Activated B cell treated with CpG ODN at 0.5 μM for 24 hours (primary cell): Measurements from ENCODE around the gene SIX2. TPM values are rescaled to one million over a fixed set of nuclear protein-coding genes. Genes with fewer than 3 reads are reported as not detected.

Source experiments
- ATAC-seq: fragments of 200-7000 bp; cut with Tn5 transposase; one replicate; pipeline ENCODE4 v1.10.0; 2021; ENCODE audit warnings: low read depth, mild to moderate bottlenecking, moderate library complexity
- CTCF ChIA-PET: fragments of 350-600 bp; sonication (Branson Sonifier 250); formaldehyde crosslinking; loops from one replicate; lab custom pipeline; 2021; ENCODE audit warnings: antibody characterized with exemption; lab: Charles Lee
- POLR2A ChIA-PET: fragments of 350-600 bp; sonication (Branson Sonifier 250); formaldehyde crosslinking; loops from one replicate; lab custom pipeline; 2021; ENCODE audit warnings: antibody characterized with exemption; lab: Charles Lee
- DNase-seq: peaks from one replicate; pipeline ENCODE4 v3.0.0; 2022
- H3K27ac Mint-ChIP-seq: one replicate; pipeline ENCODE4 v1.8.0; 2020; ENCODE audit warnings: mixed read lengths
- H3K27me3 Mint-ChIP-seq: one replicate; pipeline ENCODE4 v1.8.0; 2021; ENCODE audit warnings: mixed read lengths
- H3K36me3 Mint-ChIP-seq: one replicate; pipeline ENCODE4 v1.8.0; 2021; ENCODE audit warnings: low read depth, mixed read lengths
- H3K4me1 Mint-ChIP-seq: one replicate; pipeline ENCODE4 v1.8.0; 2021; ENCODE audit warnings: mixed read lengths
- H3K4me3 Mint-ChIP-seq: one replicate; pipeline ENCODE4 v1.8.0; 2020; ENCODE audit warnings: mild to moderate bottlenecking, mixed read lengths
- H3K9me3 Mint-ChIP-seq: one replicate; pipeline ENCODE4 v1.8.0; 2020; ENCODE audit warnings: mixed read lengths
- intact Hi-C: fragments of 100-400 bp; cut with micrococcal nuclease; formaldehyde crosslinking; loops from one replicate; pipeline ENCODE4 v1.15.1; 2024
- total RNA-seq: library from RNA; stranded (reverse); gene quantifications from 2 replicates; pipeline ENCODE4 v1.2.3, GENCODE V29; 2022
- TF ChIP-seq, protein P1 (sequence below): fragments of 200-600 bp; IDR thresholded peaks from one replicate; pipeline ENCODE4 v1.8.0; 2022; ENCODE audit warnings: antibody characterized with exemption, mild to moderate bottlenecking

SIX2 gene
- total RNA-seq, 1 donor from 2014 or later = not detected

- ChIA-PET CTCF (no interaction called here), POLR2A (no interaction called here)
- DNase-seq (no peak), ATAC-seq (no peak)
- H3K4me1 Mint-ChIP-seq = peaks cover 2% of the 10 kb centered on the region
- intact Hi-C loops = no loop called here
- H3K27me3 Mint-ChIP-seq = peaks cover 59% of the 10 kb centered on the region
- H3K4me3 Mint-ChIP-seq = no peak overlapping the region
- H3K27ac Mint-ChIP-seq = no peak overlapping the region
- TF ChIP-seq, protein P1, sequence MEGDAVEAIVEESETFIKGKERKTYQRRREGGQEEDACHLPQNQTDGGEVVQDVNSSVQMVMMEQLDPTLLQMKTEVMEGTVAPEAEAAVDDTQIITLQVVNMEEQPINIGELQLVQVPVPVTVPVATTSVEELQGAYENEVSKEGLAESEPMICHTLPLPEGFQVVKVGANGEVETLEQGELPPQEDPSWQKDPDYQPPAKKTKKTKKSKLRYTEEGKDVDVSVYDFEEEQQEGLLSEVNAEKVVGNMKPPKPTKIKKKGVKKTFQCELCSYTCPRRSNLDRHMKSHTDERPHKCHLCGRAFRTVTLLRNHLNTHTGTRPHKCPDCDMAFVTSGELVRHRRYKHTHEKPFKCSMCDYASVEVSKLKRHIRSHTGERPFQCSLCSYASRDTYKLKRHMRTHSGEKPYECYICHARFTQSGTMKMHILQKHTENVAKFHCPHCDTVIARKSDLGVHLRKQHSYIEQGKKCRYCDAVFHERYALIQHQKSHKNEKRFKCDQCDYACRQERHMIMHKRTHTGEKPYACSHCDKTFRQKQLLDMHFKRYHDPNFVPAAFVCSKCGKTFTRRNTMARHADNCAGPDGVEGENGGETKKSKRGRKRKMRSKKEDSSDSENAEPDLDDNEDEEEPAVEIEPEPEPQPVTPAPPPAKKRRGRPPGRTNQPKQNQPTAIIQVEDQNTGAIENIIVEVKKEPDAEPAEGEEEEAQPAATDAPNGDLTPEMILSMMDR = no peak
- H3K36me3 Mint-ChIP-seq = no peaks in the 10 kb centered on the region
- no peaks in the 10 kb centered on the region for H3K9me3 Mint-ChIP-seq
Measured at GRCh38 chr2:44960871-44961270, 48.4 kb downstream of the SIX2 start.

GRCh38 chr2:44959855-44960254 lies 49.4 kb downstream of the SIX2 start:
- CTCF ChIA-PET = interaction anchor here (6.9 kb wide), 1 partner anchor 479 kb away, joined by 139 read pairs; no protein-coding TSS in a partner anchor
- ATAC-seq (no peak), DNase-seq (no peak)
- Mint-ChIP-seq H3K9me3 (no peaks in the 10 kb centered on the region), H3K27ac (no peak overlapping the region), H3K36me3 (no peaks in the 10 kb centered on the region), H3K4me3 (no peak overlapping the region), H3K4me1 (peaks cover 9% of the 10 kb centered on the region), H3K27me3 (peaks cover 56% of the 10 kb centered on the region)
- intact Hi-C loops = no loop called here
- TF ChIP-seq, protein P1 = no peak
- POLR2A ChIA-PET = no interaction called here

DNA sequence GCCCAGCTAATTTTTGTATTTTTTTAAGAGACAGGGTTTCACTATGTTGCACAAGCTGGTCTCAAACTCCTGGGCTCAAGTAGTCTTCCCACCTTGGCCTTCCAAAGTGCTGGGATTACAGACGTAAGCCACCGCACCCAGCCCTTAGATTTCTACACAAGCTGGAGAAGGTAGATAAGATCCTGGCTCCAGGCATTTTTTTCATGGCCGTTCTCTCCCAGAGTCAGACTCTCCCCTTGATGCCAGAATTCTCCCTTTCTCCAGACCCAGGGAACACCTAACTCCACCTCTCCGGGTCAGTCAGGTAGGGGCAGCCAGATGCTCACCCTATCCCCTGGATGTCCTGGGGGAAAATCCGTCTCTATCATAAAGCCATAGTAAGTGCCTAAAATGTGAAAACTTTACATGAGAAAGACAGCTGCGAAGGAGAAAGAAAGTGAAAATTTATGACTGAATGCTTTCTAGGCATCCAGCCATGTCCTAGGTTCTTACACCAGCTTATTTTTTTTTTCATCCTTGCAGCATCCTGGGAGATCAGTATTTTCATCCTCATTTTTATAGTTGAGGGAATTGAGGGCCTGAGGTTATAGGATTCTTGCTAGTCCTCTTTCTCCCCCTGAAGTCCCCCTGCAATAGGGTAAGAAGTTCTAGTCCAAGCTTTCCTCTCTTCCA lies 51.5 kb downstream of the SIX2 start:
- H3K27ac Mint-ChIP-seq = no peak overlapping the region
- intact Hi-C loops = no loop called here
- TF ChIP-seq, protein P1 = no peak
- H3K9me3 Mint-ChIP-seq = no peaks in the 10 kb centered on the region
- POLR2A ChIA-PET = no interaction called here
- no peak for ATAC-seq
- no peak for DNase-seq
- no peaks in the 10 kb centered on the region for H3K36me3 Mint-ChIP-seq
- H3K27me3 Mint-ChIP-seq = peaks cover 65% of the 10 kb centered on the region
- H3K4me3 Mint-ChIP-seq = no peak overlapping the region
- peaks cover 26% of the 10 kb centered on the region for H3K4me1 Mint-ChIP-seq
- CTCF ChIA-PET = interaction anchor here (1.3 to 6.9 kb wide), 5 partner anchors 398 to 714 kb away, joined by 3 to 141 read pairs (median 79); no protein-coding TSS in a partner anchor

DNA sequence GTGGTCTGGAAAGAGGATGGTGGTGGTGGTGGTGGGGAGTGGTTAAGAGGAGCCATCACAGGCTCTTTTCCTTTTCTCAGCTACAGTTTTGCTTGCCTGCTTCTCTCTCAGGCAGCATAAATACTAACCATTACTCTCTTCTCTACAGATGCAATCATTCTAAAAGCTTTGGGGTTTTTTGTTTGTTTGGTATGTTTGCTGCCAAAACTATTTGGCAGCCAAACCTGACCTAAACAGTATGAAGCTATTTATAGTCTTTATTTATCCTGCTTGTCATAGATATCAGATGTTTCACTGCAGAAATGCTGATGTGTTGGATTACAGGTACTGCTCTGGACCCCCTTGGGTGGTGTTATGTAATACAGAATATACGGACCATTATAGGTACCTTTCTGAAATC lies 52.4 kb downstream of the SIX2 start:
- TF ChIP-seq, protein P1 = no peak
- ChIA-PET CTCF (interaction anchor here (0.9 to 6.9 kb wide), 9 partner anchors 59 to 913 kb away, joined by 3 to 141 read pairs (median 28); no protein-coding TSS in a partner anchor), POLR2A (no interaction called here)
- Mint-ChIP-seq H3K36me3 (no peaks in the 10 kb centered on the region), H3K4me3 (no peak overlapping the region), H3K27me3 (peaks cover 62% of the 10 kb centered on the region), H3K4me1 (peaks cover 33% of the 10 kb centered on the region), H3K27ac (no peak overlapping the region), H3K9me3 (no peaks in the 10 kb centered on the region)
- intact Hi-C loops = no loop called here
- DNase-seq (no peak), ATAC-seq (no peak)

DNA sequence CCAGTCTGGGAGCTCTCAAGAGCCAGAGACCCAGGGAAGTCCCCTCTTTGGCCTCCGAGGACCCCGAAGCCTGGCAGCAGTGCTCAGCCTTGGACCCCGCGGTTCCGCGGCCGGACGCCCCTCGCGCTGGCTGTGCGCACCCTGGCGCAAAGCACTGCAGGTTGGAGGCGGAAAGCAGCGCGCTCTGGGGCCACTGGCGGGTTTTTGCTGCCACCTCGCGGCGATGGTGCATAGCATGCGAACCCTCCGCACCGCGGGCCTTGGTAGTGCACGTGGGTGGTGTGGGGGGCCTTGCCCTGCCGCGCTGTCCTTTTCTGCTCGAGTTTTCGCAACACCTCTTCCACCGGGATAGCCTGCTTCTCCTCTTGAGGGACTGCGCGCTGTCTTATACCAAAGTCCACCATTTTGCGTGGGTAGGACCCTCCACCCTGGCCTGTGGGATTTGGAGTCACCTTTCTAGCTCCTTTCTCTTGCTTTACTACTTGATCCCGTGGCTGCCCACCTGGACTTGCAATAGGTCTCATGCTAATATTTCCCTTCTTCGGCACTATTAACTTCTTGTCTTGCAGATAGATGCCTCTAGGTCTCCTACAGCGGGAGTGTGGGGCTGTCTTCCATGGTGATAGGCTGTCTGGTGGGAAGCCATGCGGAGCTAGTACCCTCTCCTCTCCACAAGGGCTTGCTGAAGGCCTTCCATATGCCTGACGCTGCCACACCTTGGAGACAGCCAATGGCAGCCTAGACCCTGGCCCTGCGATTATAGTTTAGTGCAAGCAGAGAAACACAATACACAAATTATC lies 53.5 kb downstream of the SIX2 start:
- CTCF ChIA-PET = interaction anchor here (0.9 to 6.9 kb wide), 23 partner anchors 13 to 1078 kb away, joined by 3 to 141 read pairs (median 5); no protein-coding TSS in a partner anchor
- intact Hi-C loops = loop anchor here (1.0 to 2.0 kb wide), 6 partner anchors 395 to 1077 kb away; no protein-coding TSS in a partner anchor
- ATAC-seq = peak; percentile 86
- Mint-ChIP-seq H3K4me3 (peak overlapping the region; percentile 63), H3K27ac (no peak overlapping the region), H3K36me3 (no peaks in the 10 kb centered on the region), H3K4me1 (peaks cover 38% of the 10 kb centered on the region), H3K27me3 (peaks cover 67% of the 10 kb centered on the region), H3K9me3 (no peaks in the 10 kb centered on the region)
- TF ChIP-seq, protein P1 = peak; percentile 79
- peak; percentile 79 for DNase-seq
- POLR2A ChIA-PET = interaction anchor here (1.0 kb wide), 1 partner anchor 476 kb away, joined by 3 read pairs; no protein-coding TSS in a partner anchor
